GM21825 (cell line): ENCODE measurements around the gene HYAL2.
"Not testable (repeated sequence)": the region's sequence is repeated elsewhere in the genome, so short reads cannot be mapped to it uniquely, and the experiment has no call there.

Experiments used
- ATAC-seq: cut with Tn5 transposase; IDR thresholded peaks from one replicate; pipeline ENCODE4 v1.9.1; 2021; ENCODE audit warnings: mild to moderate bottlenecking, moderate library complexity; ENCODE audit not compliant: unreplicated experiment

Gene HYAL2

GRCh38 chr3:50293079-50293801 is 29.3 kb downstream of the HYAL2 start:
- no peak for ATAC-seq

GRCh38 chr3:50292159-50293078 is 30.1 kb downstream of the HYAL2 start, which contains the start of gene IFRD2:
IFRD2 (minus strand) TSS chr3:50292429; CDS start chr3:50292274, 155 bp downstream.
- peak; percentile 89 for ATAC-seq

- ATAC-seq = no peak
Measured at GRCh38 chr3:50290161-50290641, 32.3 kb downstream of the HYAL2 start.

- ATAC-seq = no peak
Measured at GRCh38 chr3:50289130-50289529, 33.4 kb downstream of the HYAL2 start.

GRCh38 chr3:50288387-50289007 is 34.0 kb downstream of the HYAL2 start:
- no peak for ATAC-seq

- ATAC-seq = no peak
Measured at GRCh38 chr3:50287262-50287661, 35.3 kb downstream of the HYAL2 start.

- ATAC-seq = no peak
Measured at GRCh38 chr3:50286322-50287227, 36.0 kb downstream of the HYAL2 start.

GRCh38 chr3:50284121-50284520 is 38.4 kb downstream of the HYAL2 start:
- not testable (repeated sequence) for ATAC-seq

GRCh38 chr3:50279255-50280016 is 43.1 kb downstream of the HYAL2 start:
- no peak for ATAC-seq

GRCh38 chr3:50278880-50279224 is 43.7 kb downstream of the HYAL2 start, which contains the start of gene LSMEM2:
LSMEM2 (plus strand) TSS chr3:50279087; CDS start chr3:50279114, 27 bp downstream.
- no peak for ATAC-seq

GRCh38 chr3:50278123-50278879 is 44.2 kb downstream of the HYAL2 start:
- no peak for ATAC-seq

GRCh38 chr3:50276762-50277101 is 45.8 kb downstream of the HYAL2 start:
- no peak for ATAC-seq

GRCh38 chr3:50275996-50276761 is 46.4 kb downstream of the HYAL2 start:
- no peak for ATAC-seq

GRCh38 chr3:50275141-50275995 is 47.2 kb downstream of the HYAL2 start:
- ATAC-seq = no peak

- ATAC-seq = no peak
Measured at GRCh38 chr3:50274371-50275104, 48.0 kb downstream of the HYAL2 start.

- no peak for ATAC-seq
Measured at GRCh38 chr3:50273689-50274065, 48.9 kb downstream of the HYAL2 start.
